ENCODE measurements around the gene EPC1. TPM values are rescaled to one million over a fixed set of nuclear protein-coding genes. Genes with fewer than 3 reads are reported as not detected.

EPC1 gene
- total RNA-seq, 2 donors from 2014 or later, result 178 to 189 TPM

DNA sequence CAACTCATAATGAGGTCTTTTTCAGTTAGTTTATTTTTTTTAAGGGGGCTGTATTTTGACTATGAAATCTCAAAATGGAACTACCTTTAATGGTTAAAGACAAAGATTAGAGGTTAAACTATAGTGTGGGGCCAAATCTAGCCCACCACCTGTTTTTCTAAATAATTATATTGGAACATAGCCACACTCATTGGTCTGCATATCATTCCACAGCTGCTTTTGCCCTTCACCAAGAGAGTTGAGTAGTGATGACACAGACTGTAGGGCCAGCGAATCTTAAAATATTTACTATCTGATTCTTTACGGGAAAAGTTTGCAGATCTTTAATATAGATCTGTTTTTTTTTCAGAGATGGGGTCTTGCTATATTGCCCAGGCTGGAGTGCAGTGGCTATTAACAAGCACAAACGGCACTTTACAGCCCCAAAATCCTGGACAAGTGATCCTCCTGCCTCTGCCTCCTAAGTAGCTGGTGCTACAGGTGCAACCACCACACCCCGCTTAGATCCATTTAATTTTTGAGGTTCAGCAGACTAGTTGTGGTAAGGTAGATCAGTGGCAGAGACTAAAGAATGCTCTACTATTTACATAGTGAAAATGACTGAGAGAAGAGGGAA, 25.8 kb downstream of the EPC1 start:
- no peak for DNase-seq
- Mint-ChIP-seq H3K27ac (peak overlapping the region; percentile 91), H3K36me3 (ENCODE audit: low read depth) (no peaks in the 10 kb centered on the region), H3K4me1 (peaks cover 52% of the 10 kb centered on the region), H3K4me3 (no peak overlapping the region), H3K27me3 (no peaks in the 10 kb centered on the region)
- no peak for ATAC-seq
- H3K9me3 ChIP-seq (ENCODE audit: control insufficient read depth, low read length, poor library complexity, severe bottlenecking), result no peaks in the 10 kb centered on the region

DNA sequence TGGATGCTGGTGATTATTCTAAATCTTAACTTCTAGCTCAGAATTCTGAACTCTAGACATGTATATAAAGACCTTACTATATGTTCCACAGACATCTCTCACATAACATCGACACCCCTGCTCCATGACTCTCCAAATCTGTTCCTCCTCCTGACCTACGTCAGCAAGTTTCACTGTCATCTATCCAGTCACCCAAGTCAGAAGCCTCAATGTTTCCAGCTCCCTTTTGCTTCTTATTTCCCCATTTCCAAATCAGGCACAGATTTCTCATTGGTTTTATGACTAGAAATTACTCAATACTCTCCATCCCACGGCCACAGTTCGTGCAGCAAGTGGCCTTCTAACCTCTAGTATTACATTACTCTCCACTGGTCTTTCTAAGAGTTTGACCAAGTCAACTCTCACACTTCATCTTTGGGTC, 28.5 kb downstream of the EPC1 start:
- peak overlapping the region; percentile 91 for H3K27ac Mint-ChIP-seq
- peak; percentile 52 for ATAC-seq
- DNase-seq, result no peak
- H3K27me3 Mint-ChIP-seq, result no peaks in the 10 kb centered on the region
- H3K4me1 Mint-ChIP-seq, result peaks cover 64% of the 10 kb centered on the region
- H3K9me3 ChIP-seq (ENCODE audit: control insufficient read depth, low read length, poor library complexity, severe bottlenecking), result no peaks in the 10 kb centered on the region
- peak overlapping the region; percentile 80 for H3K4me3 Mint-ChIP-seq
- H3K36me3 Mint-ChIP-seq (ENCODE audit: low read depth), result peaks cover 3% of the 10 kb centered on the region

DNA sequence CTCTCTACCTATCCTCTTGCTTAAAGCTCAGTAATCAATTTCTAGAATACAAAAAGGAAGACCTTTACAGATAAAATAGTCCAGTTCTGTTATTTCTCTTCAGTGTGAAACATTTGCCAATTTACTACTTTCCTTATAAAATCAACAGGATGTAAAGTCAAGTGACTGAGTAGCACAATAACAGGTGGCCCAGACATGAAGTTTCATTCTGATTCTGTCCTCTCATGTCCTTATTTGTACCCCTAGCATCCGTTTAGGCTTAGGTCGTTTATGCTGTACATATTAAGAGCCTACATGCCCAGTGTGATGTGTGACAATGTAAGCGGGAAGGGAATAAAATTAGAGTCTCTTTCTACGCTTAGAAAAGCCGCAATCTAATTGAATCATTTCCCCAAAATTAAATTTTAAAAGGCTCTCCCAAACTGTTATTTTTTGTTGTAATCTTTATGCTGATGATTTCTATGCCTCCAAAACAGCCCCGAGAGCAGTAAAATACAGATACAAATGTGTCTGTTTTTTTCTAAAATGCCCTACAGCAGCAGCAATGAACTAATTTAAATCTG, 29.1 kb downstream of the EPC1 start:
- Mint-ChIP-seq H3K4me1 (peaks cover 67% of the 10 kb centered on the region), H3K36me3 (ENCODE audit: low read depth) (peaks cover 3% of the 10 kb centered on the region), H3K27me3 (no peaks in the 10 kb centered on the region), H3K27ac (peak overlapping the region; percentile 91), H3K4me3 (peak overlapping the region; percentile 80)
- no peak for DNase-seq
- peak; percentile 86 for ATAC-seq
- H3K9me3 ChIP-seq (ENCODE audit: control insufficient read depth, low read length, poor library complexity, severe bottlenecking), result no peaks in the 10 kb centered on the region

DNA sequence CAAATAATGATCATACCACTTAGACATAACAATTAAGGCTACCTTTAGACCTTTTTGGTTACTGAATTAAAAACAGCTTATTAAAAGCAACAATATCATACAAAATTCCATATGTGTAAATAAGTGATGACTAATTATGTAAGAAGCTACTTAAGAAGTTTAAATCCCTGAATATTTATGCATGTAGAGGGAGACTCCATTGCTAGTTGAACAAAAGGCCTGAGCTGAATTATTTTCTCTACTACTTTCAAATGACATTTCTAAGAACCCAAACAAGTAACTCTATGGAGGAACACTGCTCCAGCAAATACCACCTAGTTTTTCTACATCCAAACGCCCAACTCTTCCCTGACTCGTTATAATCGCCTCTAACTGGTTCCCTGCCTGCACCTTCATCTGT, 31.5 kb downstream of the EPC1 start:
- Mint-ChIP-seq H3K27ac (peak overlapping the region; percentile 91), H3K27me3 (no peaks in the 10 kb centered on the region), H3K4me1 (peaks cover 64% of the 10 kb centered on the region), H3K4me3 (peak overlapping the region; percentile 80), H3K36me3 (ENCODE audit: low read depth) (peaks cover 5% of the 10 kb centered on the region)
- ATAC-seq, result no peak
- no peak for DNase-seq
- H3K9me3 ChIP-seq (ENCODE audit: control insufficient read depth, low read length, poor library complexity, severe bottlenecking), result no peaks in the 10 kb centered on the region

GRCh38 chr10:32314588-32314987, 32.4 kb downstream of the EPC1 start:
- no peak for DNase-seq
- H3K27me3 Mint-ChIP-seq, result no peaks in the 10 kb centered on the region
- H3K4me1 Mint-ChIP-seq, result peaks cover 59% of the 10 kb centered on the region
- peak overlapping the region; percentile 13 for H3K4me3 Mint-ChIP-seq
- H3K27ac Mint-ChIP-seq, result peak overlapping the region; percentile 91
- no peaks in the 10 kb centered on the region for H3K9me3 ChIP-seq (ENCODE audit: control insufficient read depth, low read length, poor library complexity, severe bottlenecking)
- peaks cover 5% of the 10 kb centered on the region for H3K36me3 Mint-ChIP-seq (ENCODE audit: low read depth)
- no peak for ATAC-seq

GRCh38 chr10:32308027-32308603, 38.8 kb downstream of the EPC1 start:
- H3K4me1 Mint-ChIP-seq, result peaks cover 49% of the 10 kb centered on the region
- H3K36me3 Mint-ChIP-seq (ENCODE audit: low read depth), result peaks cover 6% of the 10 kb centered on the region
- no peaks in the 10 kb centered on the region for H3K27me3 Mint-ChIP-seq
- ATAC-seq, result peak; percentile 70
- DNase-seq, result no peak
- peak overlapping the region; percentile 75 for H3K4me3 Mint-ChIP-seq
- H3K27ac Mint-ChIP-seq, result peak overlapping the region; percentile 90
- H3K9me3 ChIP-seq (ENCODE audit: control insufficient read depth, low read length, poor library complexity, severe bottlenecking), result no peaks in the 10 kb centered on the region

GRCh38 chr10:32307609-32308008, 39.3 kb downstream of the EPC1 start:
- Mint-ChIP-seq H3K27me3 (no peaks in the 10 kb centered on the region), H3K36me3 (ENCODE audit: low read depth) (peaks cover 6% of the 10 kb centered on the region), H3K27ac (peak overlapping the region; percentile 90), H3K4me3 (peak overlapping the region; percentile 69), H3K4me1 (peaks cover 47% of the 10 kb centered on the region)
- no peaks in the 10 kb centered on the region for H3K9me3 ChIP-seq (ENCODE audit: control insufficient read depth, low read length, poor library complexity, severe bottlenecking)
- ATAC-seq, result no peak
- no peak for DNase-seq

DNA sequence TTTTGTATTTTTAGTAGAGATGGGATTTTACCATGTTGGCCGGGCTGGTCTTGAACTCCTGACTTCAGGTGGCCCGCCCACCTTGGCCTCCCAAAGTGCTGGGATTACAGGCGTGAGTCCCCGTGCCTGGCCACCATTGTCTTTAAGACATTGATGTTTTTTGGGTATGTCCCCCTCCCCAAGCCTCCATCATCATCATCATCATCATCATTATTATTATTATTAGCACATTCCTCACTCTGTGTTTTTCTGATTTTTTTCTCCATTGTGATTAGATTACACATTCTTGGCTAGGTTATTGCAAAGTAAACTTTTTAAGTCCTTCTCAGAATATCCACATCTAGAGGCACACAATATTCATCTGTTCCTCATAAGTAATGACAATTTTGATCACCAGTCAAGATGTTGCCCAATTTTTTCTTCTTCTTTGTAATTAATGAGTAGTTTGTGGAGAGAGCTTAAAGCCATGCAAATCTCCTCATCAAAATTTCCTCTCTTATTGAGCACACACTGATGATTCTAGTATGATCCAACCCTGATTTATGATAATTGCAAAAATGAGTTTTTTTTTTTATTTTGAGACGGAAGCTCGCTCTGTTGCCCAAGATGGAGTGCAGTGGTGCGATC, 47.5 kb downstream of the EPC1 start:
- Mint-ChIP-seq H3K4me1 (peaks cover 60% of the 10 kb centered on the region), H3K36me3 (ENCODE audit: low read depth) (peaks cover 6% of the 10 kb centered on the region), H3K27me3 (no peaks in the 10 kb centered on the region), H3K4me3 (peak overlapping the region; percentile 77), H3K27ac (peak overlapping the region; percentile 92)
- H3K9me3 ChIP-seq (ENCODE audit: control insufficient read depth, low read length, poor library complexity, severe bottlenecking), result no peaks in the 10 kb centered on the region
- no peak for DNase-seq
- ATAC-seq, result no peak

GRCh38 chr10:32298075-32298812, 48.7 kb downstream of the EPC1 start:
- Mint-ChIP-seq H3K27ac (peak overlapping the region; percentile 92), H3K36me3 (ENCODE audit: low read depth) (peaks cover 2% of the 10 kb centered on the region), H3K4me1 (peaks cover 55% of the 10 kb centered on the region), H3K27me3 (no peaks in the 10 kb centered on the region), H3K4me3 (peak overlapping the region; percentile 76)
- DNase-seq (no peak), ATAC-seq (no peak)
- H3K9me3 ChIP-seq (ENCODE audit: control insufficient read depth, low read length, poor library complexity, severe bottlenecking), result no peaks in the 10 kb centered on the region

- no peaks in the 10 kb centered on the region for H3K9me3 ChIP-seq (ENCODE audit: control insufficient read depth, low read length, poor library complexity, severe bottlenecking)
- peak; percentile 76 for ATAC-seq
- Mint-ChIP-seq H3K27ac (no peak overlapping the region), H3K4me3 (no peak overlapping the region), H3K36me3 (ENCODE audit: low read depth) (no peaks in the 10 kb centered on the region), H3K4me1 (peaks cover 36% of the 10 kb centered on the region), H3K27me3 (no peaks in the 10 kb centered on the region)
- DNase-seq, result no peak
Measured at GRCh38 chr10:32295027-32295426, 51.9 kb downstream of the EPC1 start.

GRCh38 chr10:32293581-32293980, 53.4 kb downstream of the EPC1 start:
- DNase-seq (no peak), ATAC-seq (no peak)
- no peaks in the 10 kb centered on the region for H3K27me3 Mint-ChIP-seq
- H3K9me3 ChIP-seq (ENCODE audit: control insufficient read depth, low read length, poor library complexity, severe bottlenecking), result no peaks in the 10 kb centered on the region
- H3K27ac Mint-ChIP-seq, result no peak overlapping the region
- H3K4me1 Mint-ChIP-seq, result peaks cover 24% of the 10 kb centered on the region
- H3K36me3 Mint-ChIP-seq (ENCODE audit: low read depth), result no peaks in the 10 kb centered on the region
- peak overlapping the region; percentile 12 for H3K4me3 Mint-ChIP-seq

- H3K27ac Mint-ChIP-seq, result no peak overlapping the region
- H3K27me3 Mint-ChIP-seq, result no peaks in the 10 kb centered on the region
- H3K4me1 Mint-ChIP-seq, result peaks cover 8% of the 10 kb centered on the region
- no peaks in the 10 kb centered on the region for H3K9me3 ChIP-seq (ENCODE audit: control insufficient read depth, low read length, poor library complexity, severe bottlenecking)
- DNase-seq, result no peak
- ATAC-seq, result no peak
- H3K36me3 Mint-ChIP-seq (ENCODE audit: low read depth), result no peaks in the 10 kb centered on the region
- no peak overlapping the region for H3K4me3 Mint-ChIP-seq
Measured at GRCh38 chr10:32279795-32280194, 67.2 kb downstream of the EPC1 start.

- DNase-seq, result no peak
- ATAC-seq, result no peak
- no peaks in the 10 kb centered on the region for H3K9me3 ChIP-seq (ENCODE audit: control insufficient read depth, low read length, poor library complexity, severe bottlenecking)
- peaks cover 5% of the 10 kb centered on the region for H3K4me1 Mint-ChIP-seq
- peak overlapping the region; percentile 6 for H3K27ac Mint-ChIP-seq
- no peak overlapping the region for H3K4me3 Mint-ChIP-seq
- peaks cover 4% of the 10 kb centered on the region for H3K36me3 Mint-ChIP-seq (ENCODE audit: low read depth)
- no peaks in the 10 kb centered on the region for H3K27me3 Mint-ChIP-seq
Measured at GRCh38 chr10:32273336-32273735, 73.6 kb downstream of the EPC1 start.

All from T-helper 17 cell (primary cell).